ENCODE data around the gene LRRC3.

LRRC3 gene

GRCh38 chr21:44437371-44437695 lies 18.0 kb upstream of the LRRC3 start:
- H3K4me3 ChIP-seq (ENCODE audit: low read length): no peak overlapping the region
- DNase-seq (ENCODE audit: low read depth): no peak
- TF ChIP-seq, protein P1, sequence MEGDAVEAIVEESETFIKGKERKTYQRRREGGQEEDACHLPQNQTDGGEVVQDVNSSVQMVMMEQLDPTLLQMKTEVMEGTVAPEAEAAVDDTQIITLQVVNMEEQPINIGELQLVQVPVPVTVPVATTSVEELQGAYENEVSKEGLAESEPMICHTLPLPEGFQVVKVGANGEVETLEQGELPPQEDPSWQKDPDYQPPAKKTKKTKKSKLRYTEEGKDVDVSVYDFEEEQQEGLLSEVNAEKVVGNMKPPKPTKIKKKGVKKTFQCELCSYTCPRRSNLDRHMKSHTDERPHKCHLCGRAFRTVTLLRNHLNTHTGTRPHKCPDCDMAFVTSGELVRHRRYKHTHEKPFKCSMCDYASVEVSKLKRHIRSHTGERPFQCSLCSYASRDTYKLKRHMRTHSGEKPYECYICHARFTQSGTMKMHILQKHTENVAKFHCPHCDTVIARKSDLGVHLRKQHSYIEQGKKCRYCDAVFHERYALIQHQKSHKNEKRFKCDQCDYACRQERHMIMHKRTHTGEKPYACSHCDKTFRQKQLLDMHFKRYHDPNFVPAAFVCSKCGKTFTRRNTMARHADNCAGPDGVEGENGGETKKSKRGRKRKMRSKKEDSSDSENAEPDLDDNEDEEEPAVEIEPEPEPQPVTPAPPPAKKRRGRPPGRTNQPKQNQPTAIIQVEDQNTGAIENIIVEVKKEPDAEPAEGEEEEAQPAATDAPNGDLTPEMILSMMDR (IDR thresholded peaks at IDR 0.05; ENCODE audit: insufficient read depth, low read depth, low read length, missing control alignments): no peak

DNA sequence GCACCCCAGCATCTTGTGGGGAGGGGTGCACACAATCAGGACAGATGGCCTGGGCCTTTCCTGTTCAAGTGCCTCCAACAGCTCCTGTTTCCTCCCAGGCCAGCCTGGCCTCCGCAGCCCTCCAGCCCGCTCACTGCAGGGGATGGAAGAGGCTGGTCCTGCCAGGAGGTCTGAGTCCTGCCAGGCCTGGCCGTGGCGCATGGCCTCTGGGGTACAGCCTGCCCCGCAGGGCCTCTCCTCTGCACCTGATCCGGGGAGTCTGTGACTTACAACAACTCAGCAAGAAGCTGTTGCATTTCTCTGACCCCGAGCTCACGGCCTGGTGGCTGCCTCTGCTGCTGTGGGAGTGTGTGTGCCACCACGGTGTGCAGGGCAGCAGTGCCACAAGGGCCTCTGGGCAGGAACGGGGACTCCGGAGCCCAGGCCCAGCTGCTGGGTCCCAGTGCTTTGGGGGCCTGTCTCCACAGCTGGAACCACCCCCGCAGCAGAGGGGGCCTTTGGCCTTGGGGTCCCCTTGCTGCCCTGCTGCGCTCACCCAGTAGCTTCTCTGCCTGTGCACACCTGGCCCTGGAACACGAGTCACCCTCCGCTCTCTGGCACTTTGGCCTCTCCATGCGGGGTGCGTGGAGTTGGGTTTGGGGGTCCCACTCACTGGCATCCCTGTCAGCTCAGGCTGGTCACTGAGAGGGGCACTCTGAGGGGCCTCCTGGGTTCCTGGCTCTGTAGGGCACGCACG lies 17.4 kb upstream of the LRRC3 start:
- H3K4me3 ChIP-seq (ENCODE audit: low read length): no peak overlapping the region
- DNase-seq (ENCODE audit: low read depth): no peak
- TF ChIP-seq, protein P1 (IDR thresholded peaks at IDR 0.05; ENCODE audit: insufficient read depth, low read depth, low read length, missing control alignments): no peak

- TF ChIP-seq, protein P1 (IDR thresholded peaks at IDR 0.05; ENCODE audit: insufficient read depth, low read depth, low read length, missing control alignments): no peak
- no peak overlapping the region for H3K4me3 ChIP-seq (ENCODE audit: low read length)
- DNase-seq (ENCODE audit: low read depth): no peak
These were observed 16.6 kb upstream of the LRRC3 start for GRCh38 chr21:44438531-44439210.

GRCh38 chr21:44439211-44439600 lies 16.1 kb upstream of the LRRC3 start:
- DNase-seq (ENCODE audit: low read depth): no peak
- TF ChIP-seq, protein P1 (IDR thresholded peaks at IDR 0.05; ENCODE audit: insufficient read depth, low read depth, low read length, missing control alignments): no peak
- no peak overlapping the region for H3K4me3 ChIP-seq (ENCODE audit: low read length)

DNA sequence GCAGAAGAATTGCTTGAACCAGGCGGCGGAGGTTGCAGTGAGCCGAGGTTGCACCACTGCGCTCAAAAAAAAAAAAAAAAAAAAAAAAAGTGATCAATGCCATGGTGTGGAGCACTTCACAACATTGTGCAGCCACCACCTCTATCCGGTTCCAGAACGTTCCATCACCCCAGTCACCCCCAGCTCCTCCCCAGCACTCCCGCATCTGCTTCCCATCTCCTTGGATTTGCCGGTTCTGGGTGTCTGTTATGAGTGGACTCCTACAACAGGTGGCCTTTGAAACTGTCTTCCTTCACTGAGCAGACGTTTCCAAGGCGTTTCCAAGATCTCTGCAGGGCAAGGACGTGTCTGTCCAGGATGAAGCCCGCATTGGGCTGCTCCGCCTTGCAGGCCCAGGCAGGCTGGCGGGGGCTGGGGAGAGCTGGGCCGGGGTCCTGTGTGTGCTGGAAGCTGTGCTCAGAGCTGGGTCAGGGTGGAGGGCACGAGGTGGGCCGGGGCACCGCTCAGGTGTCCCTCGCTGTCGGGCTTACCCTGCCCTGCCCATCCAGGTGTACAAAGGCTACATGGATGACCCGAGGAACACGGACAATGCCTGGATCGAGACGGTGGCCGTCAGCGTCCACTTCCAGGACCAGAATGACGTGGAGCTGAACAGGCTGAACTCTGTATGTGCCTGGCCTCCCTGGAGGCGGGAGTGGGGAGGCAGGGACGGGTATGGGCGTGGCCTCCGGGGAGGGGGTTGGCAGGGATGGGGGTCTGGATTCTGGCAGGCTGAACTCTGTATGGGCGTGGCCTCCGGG lies 14.9 kb upstream of the LRRC3 start:
- no peak for DNase-seq (ENCODE audit: low read depth)
- TF ChIP-seq, protein P1 (IDR thresholded peaks at IDR 0.05; ENCODE audit: insufficient read depth, low read depth, low read length, missing control alignments): no peak
- no peak overlapping the region for H3K4me3 ChIP-seq (ENCODE audit: low read length)

- H3K4me3 ChIP-seq (ENCODE audit: low read length): no peak overlapping the region
- TF ChIP-seq, protein P1 (IDR thresholded peaks at IDR 0.05; ENCODE audit: insufficient read depth, low read depth, low read length, missing control alignments): no peak
- no peak for DNase-seq (ENCODE audit: low read depth)
These were observed 14.3 kb upstream of the LRRC3 start for GRCh38 chr21:44441041-44441400.

Data from epithelial cell of esophagus (primary cell).